Thymus (tissue), 11 donors: ENCODE results near the gene KSR1. TPM values are rescaled to one million over a fixed set of nuclear protein-coding genes. Genes with fewer than 3 reads are reported as not detected.
"Not testable (repeated sequence)": the region's sequence is repeated elsewhere in the genome, so short reads cannot be mapped to it uniquely, and the experiment has no call there.

Experiments
- DNase-seq, 9 donors: peaks; one replicate each; pipeline ENCODE4 v3.0.0-alpha.2; 2013; ENCODE audit warnings: low spot score in 9 of 9, low read depth in 6 of 9, missing footprints in 1 of 9
- H3K27ac ChIP-seq, 2 donors: one replicate each; pipeline ENCODE4 v1.5.1; 2013; ENCODE audit warnings: control low read depth in 1 of 2, low read depth in 1 of 2, low read length in 1 of 2, mild to moderate bottlenecking in 1 of 2, moderate library complexity in 1 of 2
- H3K27me3 ChIP-seq, 2 donors: one replicate each; pipeline ENCODE4 v1.5.1; 2013; ENCODE audit warnings: low read length in 1 of 2; ENCODE audit not compliant: control insufficient read depth in 2 of 2, insufficient read depth in 1 of 2
- H3K36me3 ChIP-seq, 2 donors: one replicate each; pipeline ENCODE4 v1.5.1; 2013; ENCODE audit warnings: low read length in 1 of 2, mild to moderate bottlenecking in 1 of 2, moderate library complexity in 1 of 2; ENCODE audit not compliant: control insufficient read depth in 2 of 2, insufficient read depth in 2 of 2
- H3K4me1 ChIP-seq, 2 donors: one replicate each; pipeline ENCODE4 v1.5.1; 2013; ENCODE audit warnings: low read length in 2 of 2; ENCODE audit not compliant: control insufficient read depth in 2 of 2, insufficient read depth in 2 of 2
- H3K4me3 ChIP-seq, 2 donors: one replicate each; pipeline ENCODE4 v1.5.1; 2013; ENCODE audit warnings: low read length in 2 of 2, control low read depth in 1 of 2, mild to moderate bottlenecking in 1 of 2
- H3K9me3 ChIP-seq, 2 donors: one replicate each; pipeline ENCODE4 v1.5.1; 2013; ENCODE audit warnings: low read length in 1 of 2, mild to moderate bottlenecking in 1 of 2; ENCODE audit not compliant: control insufficient read depth in 2 of 2, insufficient read depth in 1 of 2
- WGBS: extraction: QIAGEN DNeasy Blood & Tissue Kit; methylation state at CpG from one replicate; pipeline ENCODE4 v1.1.7; 2013; 5-methylcytosine and 5-hydroxymethylcytosine counted together
- polyA plus RNA-seq: library from polyadenylated mRNA; stranded (reverse); fragments of 200-250 nt; gene quantifications from one replicate; pipeline ENCODE4 v1.2.3, GENCODE V29; 2013
- total RNA-seq: library from RNA; stranded (reverse); fragments of 120-200 nt; gene quantifications from one replicate; pipeline ENCODE4 v1.2.4, GENCODE V29; 2013
- donor health status: healthy.

The KSR1 gene
- total and polyA plus RNA-seq, 2 donors: 12.5 to 32.8 TPM

DNA sequence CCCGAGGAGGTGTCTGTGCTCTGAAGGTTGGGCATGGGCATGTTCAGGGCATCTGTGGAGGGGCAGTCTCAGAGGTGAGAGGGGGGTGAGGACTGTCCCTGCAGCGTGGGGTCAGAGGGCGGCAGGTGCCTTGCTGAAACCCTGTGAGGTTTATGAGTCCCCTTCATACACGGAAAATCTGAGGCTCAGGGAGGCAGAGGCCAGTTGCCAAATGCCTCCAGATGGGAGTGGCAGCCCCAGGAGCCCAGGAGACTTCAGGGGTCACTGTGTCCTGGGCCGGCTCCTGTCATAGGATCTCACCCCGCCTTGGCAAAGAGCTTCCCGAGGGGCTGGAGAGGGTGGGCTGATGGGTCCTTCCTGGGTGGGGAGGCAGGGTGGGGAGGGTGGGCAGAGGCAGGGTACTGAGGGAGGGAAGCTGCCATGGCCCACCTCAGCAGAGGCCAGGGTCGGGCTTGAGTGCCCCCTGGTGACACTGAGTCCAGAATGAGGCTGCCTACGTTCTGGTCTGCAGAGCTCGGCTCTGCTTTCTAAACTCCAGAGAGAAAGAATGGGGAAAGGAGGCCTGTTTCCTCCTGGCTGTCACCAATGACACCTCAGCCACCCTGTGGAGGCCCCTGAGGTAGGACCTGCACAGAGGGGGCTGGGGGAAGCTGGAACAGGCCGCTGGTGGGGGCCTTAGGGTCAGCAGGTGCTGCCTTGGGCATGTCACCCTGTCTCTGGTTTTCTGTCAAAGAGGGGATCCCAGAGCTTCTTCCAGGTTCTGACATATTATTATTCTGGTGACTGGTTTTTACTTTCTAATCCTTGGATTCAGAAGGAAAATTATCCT lies 175.9 kb downstream of the KSR1 start:
- DNase-seq: no peak
- Histone ChIP-seq H3K4me1 (peaks cover 7 to 17% of the 10 kb centered on the region in 2 donors), H3K27ac (no peak overlapping the region), H3K27me3 (no peaks in the 10 kb centered on the region), H3K36me3 (no peaks in the 10 kb centered on the region), H3K4me3 (peak overlapping the region; percentile 50 to 59), H3K9me3 (no peaks in the 10 kb centered on the region)
- 20% methylated on average over 11 of the region's 11 CpGs for WGBS

DNA sequence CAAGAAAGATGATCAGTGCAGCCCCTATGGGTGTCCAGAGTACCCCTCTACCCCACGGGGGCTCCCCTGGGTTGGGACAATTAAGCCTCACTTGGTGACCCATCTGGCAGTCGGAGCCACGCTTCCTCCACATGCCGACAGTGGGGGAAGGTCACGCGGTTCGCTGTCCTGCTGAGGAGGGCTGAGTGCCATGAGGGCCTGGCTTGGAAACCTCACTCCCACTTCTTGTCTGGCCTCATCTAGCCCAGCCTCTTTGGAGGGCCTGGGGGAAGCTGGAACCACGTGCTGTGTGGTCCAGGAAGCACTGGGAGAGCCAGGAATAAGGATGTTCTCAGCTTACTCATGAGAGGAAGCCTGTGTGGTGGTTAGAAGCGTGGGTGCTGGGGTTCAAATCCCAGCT lies 176.5 kb downstream of the KSR1 start:
- WGBS: 51% methylated on average over 9 of the region's 9 CpGs
- H3K9me3 ChIP-seq, H3K27ac ChIP-seq, H3K36me3 ChIP-seq, DNase-seq, H3K27me3 ChIP-seq, H3K4me3 ChIP-seq: not testable (repeated sequence)
- H3K4me1 ChIP-seq: peaks cover 7 to 17% of the 10 kb centered on the region in 2 donors

GRCh38 chr17:27633312-27634025 lies 177.2 kb downstream of the KSR1 start:
- no peak overlapping the region for H3K27ac ChIP-seq
- DNase-seq: no peak

GRCh38 chr17:27634026-27634335 lies 177.7 kb downstream of the KSR1 start:
- H3K9me3 ChIP-seq: no peaks in the 10 kb centered on the region
- H3K27ac ChIP-seq: no peak overlapping the region
- DNase-seq: no peak
- H3K4me1 ChIP-seq: peaks cover 7 to 17% of the 10 kb centered on the region in 2 donors
- no peaks in the 10 kb centered on the region for H3K27me3 ChIP-seq
- peaks cover 0 to 3% of the 10 kb centered on the region in 2 donors for H3K36me3 ChIP-seq
- no peak overlapping the region for H3K4me3 ChIP-seq
- 98% methylated on average over 1 of the region's 1 CpG for WGBS

More at GRCh38 chr17:27633312-27634025, 177.2 kb downstream of the KSR1 start:
- Histone ChIP-seq H3K4me1 (peaks cover 7 to 17% of the 10 kb centered on the region in 2 donors), H3K36me3 (no peaks in the 10 kb centered on the region), H3K27me3 (no peaks in the 10 kb centered on the region), H3K4me3 (no peak overlapping the region), H3K9me3 (no peaks in the 10 kb centered on the region)
- 96% methylated on average over 14 of the region's 14 CpGs for WGBS

DNA sequence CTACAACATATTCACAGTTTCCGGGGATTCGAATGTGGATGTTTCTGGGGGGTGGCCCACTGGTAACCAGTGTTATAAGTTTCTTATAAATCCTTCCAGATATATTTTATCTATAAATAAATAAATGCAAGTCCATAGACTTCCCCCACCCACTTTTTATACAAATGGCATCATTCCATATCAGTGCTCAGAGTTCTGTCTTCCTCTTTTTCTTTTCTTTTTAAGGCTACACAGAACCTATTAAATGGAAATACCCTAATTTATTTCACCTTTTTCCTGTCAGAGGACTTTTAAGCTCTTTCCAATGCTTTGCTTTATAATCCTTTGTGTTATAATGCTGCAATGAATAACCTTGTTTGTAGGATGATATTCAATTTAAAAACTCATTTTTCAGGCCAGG lies 178.5 kb downstream of the KSR1 start:
- H3K27ac ChIP-seq: no peak overlapping the region

GRCh38 chr17:27635275-27635823 lies 179.1 kb downstream of the KSR1 start:
- no peak overlapping the region for H3K27ac ChIP-seq

More for the DNA sequence above, 178.5 kb downstream of the KSR1 start:
- Histone ChIP-seq H3K4me1 (peaks cover 7 to 17% of the 10 kb centered on the region in 2 donors), H3K27me3 (no peaks in the 10 kb centered on the region), H3K9me3 (no peaks in the 10 kb centered on the region), H3K4me3 (no peak overlapping the region), H3K36me3 (peaks cover 0 to 5% of the 10 kb centered on the region in 2 donors)
- 96% methylated on average over 2 of the region's 2 CpGs for WGBS
- DNase-seq: no peak

DNA sequence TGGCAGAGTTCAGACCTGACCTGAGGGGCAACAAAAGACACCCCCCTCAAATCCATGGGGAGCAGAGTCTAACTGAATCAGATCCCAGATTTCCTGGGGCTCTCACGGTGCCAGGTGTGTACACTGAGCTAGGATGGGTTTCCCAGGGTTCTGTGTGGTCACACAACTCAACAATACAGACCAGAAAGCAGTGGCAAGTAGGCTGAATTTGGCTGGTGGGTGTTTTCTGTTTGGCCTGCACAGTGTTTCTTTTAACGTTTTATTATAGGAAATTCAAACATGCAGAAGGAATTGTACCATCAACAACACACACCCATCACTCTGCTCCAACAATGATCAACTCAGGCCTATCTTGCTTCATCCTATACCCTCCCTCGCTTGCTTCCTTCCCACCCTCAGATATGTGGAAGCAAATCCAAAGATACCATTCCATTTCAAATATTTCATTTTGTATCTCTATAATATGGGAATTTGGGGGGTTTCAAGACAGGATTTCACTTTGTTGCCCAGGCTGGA lies 179.8 kb downstream of the KSR1 start:
- H3K4me1 ChIP-seq: peaks cover 7 to 14% of the 10 kb centered on the region in 2 donors

More at GRCh38 chr17:27635275-27635823, 179.1 kb downstream of the KSR1 start:
- Histone ChIP-seq H3K9me3 (no peaks in the 10 kb centered on the region), H3K36me3 (peaks cover under 1 to 6% of the 10 kb centered on the region in 2 donors), H3K4me1 (peaks cover 7 to 17% of the 10 kb centered on the region in 2 donors), H3K4me3 (no peak overlapping the region), H3K27me3 (no peaks in the 10 kb centered on the region)
- no peak for DNase-seq
- 66% methylated on average over 6 of the region's 6 CpGs for WGBS

GRCh38 chr17:27637818-27638217 lies 181.6 kb downstream of the KSR1 start:
- not testable (repeated sequence) for DNase-seq, H3K27ac ChIP-seq, H3K27me3 ChIP-seq, H3K4me1 ChIP-seq, H3K4me3 ChIP-seq, H3K9me3 ChIP-seq
- WGBS: 95% methylated on average over 7 of the region's 7 CpGs
- H3K36me3 ChIP-seq: peaks cover 3 to 13% of the 10 kb centered on the region in 2 donors

More for the DNA sequence above, 179.8 kb downstream of the KSR1 start:
- peaks cover 3 to 13% of the 10 kb centered on the region in 2 donors for H3K36me3 ChIP-seq
- DNase-seq, H3K4me3 ChIP-seq, H3K27ac ChIP-seq, H3K9me3 ChIP-seq, H3K27me3 ChIP-seq: not testable (repeated sequence)
- WGBS: 86% methylated on average over 3 of the region's 3 CpGs
